HG03558 (cell line): ENCODE data around the gene LGR6.
"Not testable (repeated sequence)": the region's sequence is repeated elsewhere in the genome, so short reads cannot be mapped to it uniquely, and the experiment has no call there.

Experiments
- ATAC-seq: cut with Tn5 transposase; IDR thresholded peaks from one replicate; pipeline ENCODE4 v1.9.1; 2021; ENCODE audit warnings: moderate number of reproducible peaks; ENCODE audit not compliant: unreplicated experiment; ENCODE audit errors: extremely low read depth

Gene LGR6

DNA sequence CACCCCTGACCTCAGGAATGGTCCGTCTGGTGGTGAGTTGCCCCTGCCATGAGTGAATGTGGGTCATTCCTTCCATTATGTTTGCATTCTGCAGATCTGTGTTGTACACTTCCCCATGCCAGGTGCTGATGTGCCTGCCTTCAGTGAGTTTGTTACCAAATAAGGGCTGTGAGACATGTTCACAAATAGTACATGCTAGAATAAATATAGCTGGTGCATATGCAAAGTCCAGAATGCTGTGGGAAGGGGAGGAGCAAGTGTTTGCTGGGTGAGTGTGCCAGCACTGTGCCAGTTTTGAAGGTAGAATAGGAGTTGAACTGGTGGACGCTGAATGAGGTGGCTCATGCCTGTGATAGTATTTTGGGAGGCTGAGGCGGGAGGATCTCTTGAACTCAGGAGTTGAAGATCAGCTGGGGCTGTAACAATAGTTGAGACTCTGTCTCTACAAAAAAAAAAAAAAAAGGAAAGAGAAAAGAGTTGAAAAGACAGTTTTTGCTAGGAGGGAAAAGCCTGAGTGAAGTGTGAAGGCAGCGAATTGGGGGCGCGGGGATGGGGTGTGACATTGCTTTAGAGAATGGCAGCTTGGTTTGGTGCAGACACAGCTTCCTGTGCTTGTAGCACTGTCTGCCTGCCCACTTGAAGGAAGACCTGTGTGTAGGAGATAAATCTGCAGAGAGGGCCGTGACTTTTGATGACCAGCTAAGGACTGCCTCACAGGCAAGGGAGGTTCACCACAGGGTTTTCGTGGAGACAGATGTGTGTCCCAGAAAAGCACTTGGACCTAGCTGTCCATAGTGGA lies 61.1 kb downstream of the LGR6 start:
- no peak for ATAC-seq

DNA sequence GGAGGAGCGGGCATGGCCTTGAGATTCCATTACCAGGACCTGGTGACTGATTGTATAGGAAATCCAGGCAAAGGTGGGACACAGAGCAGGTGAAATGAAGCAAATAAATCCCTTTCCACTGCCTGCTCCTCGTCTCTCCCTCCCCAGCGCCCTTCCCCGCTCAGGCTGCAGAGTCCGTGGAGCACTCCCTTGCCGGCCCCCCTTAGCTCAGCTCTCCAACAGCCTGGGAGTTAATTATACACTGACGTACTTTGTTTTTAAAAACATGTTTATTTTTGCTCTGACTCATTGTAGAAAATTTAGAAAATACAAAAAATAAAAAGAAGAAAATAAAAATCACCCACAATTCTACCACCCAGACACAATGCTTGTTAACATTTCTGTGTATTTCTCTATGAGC lies 61.7 kb downstream of the LGR6 start:
- ATAC-seq, result no peak

DNA sequence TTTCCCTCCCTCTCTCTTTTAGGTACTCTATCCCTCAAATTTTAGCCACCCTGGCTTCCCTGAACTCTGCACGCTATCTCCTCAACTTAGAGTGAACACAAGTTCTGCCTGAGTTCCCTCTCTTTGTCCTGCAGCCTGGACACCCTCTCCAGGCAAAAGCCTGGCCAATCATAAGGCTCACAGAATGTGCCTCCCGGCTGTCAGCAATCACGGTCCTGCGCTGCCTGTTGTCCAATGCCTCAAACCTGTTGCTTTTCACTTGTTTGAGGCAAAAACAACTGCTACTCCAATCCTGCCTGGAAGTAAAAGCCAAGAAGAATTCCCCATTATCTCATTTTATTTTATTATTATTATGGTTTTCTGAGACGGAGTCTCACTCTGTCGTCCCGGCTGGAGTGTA lies 66.1 kb downstream of the LGR6 start:
- no peak for ATAC-seq

DNA sequence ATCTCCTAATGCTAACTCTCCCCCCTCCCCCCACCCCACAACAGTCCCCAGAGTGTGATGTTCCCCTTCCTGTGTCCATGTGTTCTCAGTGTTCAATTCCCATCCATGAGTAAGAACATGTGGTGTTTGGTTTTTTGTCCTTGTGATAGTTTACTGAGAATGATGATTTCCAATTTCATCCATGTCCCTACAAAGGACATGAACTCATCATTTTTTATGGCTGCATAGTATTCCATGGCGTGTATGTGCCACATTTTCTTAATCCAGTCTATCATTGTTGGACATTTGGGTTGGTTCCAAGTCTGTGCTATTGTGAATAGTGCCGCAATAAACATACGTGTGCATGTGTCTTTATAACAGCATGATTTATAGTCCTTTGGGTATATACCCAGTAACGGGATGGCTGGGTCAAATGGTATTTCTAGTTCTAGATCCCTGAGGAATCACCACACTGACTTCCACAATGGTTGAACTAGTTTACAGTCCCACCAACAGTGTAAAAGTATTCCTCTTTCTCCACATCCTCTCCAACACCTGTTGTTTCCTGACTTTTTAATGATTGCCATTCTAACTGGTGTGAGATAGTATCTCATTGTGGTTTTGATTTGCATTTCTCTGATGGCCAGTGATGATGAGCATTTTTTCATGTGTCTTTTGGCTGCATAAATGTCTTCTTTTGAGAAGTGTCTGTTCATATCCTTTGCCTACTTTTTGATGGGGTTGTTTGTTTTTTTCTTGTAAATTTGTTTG lies 67.8 kb downstream of the LGR6 start:
- not testable (repeated sequence) for ATAC-seq

DNA sequence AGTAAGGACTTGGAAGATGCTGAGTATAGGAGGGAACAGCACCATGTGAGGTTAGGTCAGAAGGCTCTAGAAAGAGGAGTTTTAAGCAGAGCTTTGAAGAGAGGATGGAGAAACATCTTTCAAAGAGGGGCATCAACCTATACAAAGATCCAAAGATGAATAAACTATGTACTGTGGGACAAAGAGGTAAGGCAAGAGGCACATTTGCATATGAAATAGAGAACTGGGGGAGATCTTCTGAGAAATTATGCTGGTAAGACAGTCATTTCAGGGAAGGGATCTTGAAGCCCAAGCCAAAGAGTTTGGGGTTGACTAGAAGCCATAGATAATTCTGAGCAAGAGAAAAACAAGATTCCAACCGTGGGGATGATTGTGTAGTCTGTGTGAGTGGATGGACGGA lies 70.0 kb downstream of the LGR6 start:
- no peak for ATAC-seq

DNA sequence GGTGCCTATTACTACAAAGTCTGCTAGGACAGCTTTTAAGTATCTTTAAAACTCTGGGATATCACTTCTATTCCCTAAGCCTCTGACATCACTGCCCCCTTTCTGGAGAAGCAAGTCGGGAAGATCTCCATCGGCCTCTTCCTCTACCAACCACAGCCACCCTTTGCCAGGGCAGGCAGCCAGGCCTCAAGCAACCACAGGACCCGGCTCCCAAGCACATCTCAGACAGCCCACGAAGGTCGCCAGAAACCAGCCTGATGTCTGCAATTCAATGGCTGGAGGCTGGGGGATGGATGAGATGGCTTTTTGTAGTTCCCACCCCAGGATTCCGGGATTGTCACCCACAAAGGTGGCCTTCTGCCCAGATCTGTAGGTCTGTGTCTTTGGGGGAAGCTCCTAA lies 70.7 kb downstream of the LGR6 start:
- no peak for ATAC-seq

DNA sequence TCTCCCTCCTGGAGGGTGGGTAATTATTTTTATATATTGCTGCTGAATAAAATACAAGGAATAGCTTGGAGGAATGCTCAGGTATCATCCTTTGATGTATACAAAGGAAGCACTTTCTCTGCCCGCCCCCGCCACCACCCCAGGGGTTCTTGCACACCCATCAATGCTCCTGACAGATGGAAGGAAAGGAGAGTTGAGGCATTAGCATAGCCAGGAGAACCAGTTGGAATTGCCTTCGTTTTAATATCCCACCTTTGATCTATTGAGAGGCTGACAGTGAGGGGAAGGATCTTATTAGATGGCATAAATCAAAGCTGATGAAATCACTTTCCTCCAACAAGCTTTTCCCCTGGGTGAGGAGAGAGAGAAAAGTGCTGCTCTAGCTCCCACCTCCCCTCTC lies 71.1 kb downstream of the LGR6 start:
- no peak for ATAC-seq

DNA sequence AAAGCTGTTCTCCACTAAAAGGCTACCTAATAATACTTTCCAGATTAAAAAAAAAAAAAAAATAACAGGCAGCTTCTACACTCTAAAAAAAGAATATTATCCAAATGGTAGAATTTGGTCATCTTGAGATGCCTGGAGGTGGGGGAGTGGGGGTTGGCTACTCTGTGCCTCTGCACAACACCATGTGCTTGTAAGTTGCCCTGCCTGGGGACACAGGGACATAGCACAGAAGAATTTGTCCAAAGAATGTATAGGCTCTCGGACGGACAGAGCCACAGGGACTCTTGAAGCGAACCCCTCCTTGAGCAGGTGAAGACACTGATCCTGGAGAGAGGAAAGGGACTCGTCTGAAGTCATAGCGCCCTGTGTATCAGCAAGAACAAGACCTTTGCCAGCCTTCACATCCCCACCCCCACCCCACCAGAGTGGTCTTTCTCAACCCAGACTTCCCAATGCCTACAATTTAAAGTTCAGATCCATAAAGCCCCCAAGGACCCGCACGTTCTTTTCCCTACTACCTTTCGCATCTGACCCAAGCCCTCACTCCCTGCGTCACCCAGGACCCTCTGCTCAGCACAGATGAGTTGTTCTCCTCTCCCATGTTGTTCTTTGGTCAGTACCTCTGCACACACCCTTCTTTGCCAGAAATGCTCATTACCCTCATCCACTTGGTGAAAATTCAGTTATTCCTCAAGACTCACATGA lies 72.6 kb downstream of the LGR6 start:
- ATAC-seq, result no peak

DNA sequence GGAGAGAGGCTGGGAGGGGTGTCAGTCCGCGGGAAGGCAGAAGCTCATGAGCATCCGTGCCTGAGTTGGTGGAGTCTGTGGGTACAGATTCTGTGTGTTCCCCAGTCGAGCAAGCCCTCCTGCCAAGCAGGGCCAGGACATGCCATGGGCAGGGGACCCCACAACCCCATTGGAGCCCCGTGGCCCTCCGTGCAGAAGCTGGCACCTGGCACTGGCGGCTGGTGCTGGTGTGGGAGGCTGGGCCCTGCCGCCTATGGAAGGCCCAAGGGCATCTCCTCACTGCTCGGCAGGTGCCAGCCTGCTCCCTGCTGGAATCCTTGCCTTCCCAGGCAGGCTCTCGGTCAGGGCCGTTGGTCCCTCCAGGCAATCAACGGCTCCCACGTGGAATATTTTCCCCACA lies 74.4 kb downstream of the LGR6 start:
- ATAC-seq, result no peak

DNA sequence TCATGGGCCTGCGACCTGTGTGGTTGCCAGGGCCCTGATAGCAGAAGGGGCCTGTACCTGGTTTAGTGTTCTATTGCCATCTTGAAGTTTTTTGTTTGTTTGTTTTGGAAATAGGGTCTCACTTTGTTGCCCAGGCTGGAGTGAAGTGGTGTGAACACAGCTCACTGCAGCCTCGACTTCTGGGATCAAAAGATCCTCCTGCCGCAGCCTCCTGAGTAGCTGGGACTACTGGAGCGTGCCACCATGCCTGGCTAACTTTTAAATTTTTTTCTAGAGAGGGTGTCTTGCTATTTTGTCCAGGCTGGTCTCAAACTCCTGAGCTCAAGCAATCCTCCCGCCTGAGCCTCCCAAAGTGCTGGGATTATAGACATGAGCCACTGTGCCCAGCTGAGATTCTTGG lies 75.2 kb downstream of the LGR6 start:
- no peak for ATAC-seq

DNA sequence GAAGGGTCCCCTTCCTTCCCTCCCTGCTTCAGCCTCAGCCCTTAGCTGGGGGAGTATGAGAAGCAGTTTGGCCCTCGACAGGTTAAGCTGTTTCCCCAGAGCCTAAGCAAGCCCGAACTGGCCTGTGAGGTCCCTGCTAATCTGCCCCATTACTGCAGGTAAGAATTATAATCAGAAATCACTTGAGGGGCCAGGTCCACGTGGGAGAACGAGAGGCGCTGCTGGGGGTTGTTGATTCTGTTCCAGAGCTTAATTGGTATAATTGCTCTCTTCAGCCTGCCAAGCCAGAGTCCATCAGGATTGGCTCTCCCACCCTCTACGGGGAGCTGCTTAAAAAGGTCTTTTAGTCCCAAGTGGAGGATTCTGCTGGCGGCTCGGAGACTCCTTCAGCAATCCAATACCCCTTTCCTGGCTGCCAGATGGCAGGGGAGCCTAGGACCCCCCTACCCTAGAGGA lies 77.3 kb downstream of the LGR6 start:
- no peak for ATAC-seq

DNA sequence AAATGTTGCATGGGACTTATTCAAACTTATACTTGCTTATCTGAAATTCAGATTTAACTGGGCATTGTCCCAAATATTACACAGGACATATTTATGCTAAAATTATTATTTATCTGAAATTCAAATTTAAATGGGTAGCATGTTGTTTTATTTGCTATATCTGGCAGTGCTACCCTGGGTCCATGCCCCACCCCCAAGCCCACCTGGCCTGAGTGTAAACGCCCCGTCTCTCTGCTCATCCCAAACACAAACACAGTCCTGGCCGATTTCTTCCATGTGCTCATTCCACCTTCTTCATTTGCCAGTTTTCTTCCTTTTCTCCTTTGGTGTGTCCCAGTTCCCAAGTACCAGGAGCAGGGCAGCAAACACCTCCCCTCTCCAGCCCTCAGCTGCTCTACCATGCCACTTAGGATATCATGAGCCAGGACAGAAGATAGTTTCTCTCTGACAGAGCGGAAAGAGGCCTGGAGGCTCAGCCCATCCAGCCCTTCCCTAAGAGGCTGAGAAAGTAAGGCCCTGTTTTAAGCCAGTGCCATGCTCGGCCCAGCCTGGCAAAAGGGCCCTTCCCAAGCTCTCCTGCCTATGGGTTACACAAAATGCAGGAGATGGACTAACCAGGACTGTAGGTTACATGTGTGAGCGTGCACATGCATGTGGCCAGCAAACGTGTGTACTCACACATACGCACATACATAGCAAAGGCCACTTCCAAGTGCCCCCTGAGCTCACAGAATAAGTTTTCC lies 78.7 kb downstream of the LGR6 start:
- ATAC-seq, result no peak

DNA sequence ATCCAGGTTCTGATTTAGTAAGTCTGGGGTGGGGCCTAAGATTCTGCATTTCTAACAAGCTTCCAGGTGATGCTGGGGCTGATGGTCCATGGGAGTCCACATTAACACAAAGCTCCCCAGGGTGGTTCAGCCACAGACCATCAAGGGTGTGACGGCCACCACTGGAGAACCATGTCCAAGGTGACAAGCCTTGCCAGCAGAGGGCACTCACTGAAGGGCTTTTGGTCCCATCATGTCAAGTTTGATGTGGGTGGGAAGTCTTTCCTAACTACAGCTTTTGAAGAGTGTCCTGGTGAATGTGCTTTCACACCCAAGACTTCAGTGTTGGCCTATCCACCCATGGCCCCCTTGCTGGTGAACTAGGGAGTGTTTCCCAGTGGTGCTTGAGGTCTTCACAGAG lies 81.0 kb downstream of the LGR6 start:
- ATAC-seq, result no peak

DNA sequence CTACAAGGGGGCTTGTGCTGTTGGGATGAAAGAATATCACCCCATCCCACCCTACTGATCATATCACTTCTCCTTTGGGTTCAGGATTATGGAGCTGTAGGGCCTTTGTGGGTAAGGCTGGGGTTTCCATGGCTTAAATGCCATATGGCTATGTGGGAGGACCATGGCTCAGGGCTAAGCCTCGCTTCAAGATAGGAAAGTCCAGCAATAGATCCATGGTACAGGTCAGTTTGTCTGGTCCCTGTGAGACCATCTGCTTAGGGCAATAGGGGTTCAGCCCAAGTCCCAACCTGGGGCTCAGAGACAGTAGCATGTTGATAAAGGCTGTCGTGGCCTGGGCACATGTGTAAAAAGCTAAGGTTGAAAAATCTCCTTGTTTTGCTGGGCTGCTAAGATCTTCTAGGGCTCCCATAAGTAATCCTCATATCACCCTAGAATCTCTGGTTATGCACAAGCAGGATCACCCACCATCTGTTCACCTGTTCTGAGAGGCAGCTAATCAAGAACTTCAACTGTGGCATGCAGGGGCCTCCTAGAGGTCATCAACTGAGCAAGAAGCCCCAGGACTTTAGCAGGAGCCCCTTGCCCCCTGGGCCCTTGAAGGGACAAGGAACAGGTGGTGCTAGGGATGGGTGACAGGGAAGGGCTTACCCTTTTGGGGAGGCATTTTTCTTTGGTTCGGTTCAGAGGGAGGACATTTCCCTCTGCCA lies 81.6 kb downstream of the LGR6 start:
- no peak for ATAC-seq

DNA sequence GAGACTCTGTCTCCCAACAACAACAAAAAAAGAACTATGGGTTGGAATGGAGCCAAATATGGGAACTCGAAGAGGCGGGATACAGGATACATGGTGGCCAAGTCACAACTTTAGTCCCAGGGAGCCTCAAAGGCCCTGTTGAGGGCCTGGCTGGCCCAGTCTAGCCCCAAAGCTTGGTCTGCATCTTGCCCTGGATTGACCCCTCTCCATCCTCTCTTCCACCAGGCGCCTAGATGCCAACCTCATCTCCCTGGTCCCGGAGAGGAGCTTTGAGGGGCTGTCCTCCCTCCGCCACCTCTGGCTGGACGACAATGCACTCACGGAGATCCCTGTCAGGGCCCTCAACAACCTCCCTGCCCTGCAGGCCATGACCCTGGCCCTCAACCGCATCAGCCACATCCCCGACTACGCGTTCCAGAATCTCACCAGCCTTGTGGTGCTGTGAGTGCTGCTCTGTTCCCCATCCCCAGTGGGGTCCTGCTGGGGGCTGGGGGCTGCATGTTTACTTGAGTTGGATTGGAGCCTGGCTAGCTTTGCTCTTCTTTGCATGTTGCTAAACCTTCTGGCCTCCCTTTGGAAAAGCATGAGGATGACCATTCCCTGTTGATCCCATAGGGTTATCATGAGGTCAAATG lies 82.6 kb downstream of the LGR6 start:
- ATAC-seq, result no peak

DNA sequence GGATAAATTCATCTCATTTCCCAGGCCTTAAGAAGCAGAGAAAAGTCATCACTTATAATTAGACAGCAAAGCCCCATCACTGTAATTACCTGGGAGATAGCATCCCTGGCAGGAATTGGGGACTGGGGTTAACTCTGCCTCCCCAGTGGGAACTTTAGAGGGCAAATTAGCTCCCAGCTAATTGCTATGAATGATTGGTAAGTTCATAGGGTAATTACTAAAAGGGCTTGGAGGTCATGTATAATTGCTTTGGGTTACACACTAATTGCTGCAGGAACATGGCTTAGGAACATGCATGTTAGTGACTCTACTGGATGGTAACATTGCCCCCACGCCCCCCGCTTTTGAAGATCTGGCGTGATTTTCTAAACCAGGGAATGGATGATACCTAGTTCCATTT lies 83.3 kb downstream of the LGR6 start:
- no peak for ATAC-seq

DNA sequence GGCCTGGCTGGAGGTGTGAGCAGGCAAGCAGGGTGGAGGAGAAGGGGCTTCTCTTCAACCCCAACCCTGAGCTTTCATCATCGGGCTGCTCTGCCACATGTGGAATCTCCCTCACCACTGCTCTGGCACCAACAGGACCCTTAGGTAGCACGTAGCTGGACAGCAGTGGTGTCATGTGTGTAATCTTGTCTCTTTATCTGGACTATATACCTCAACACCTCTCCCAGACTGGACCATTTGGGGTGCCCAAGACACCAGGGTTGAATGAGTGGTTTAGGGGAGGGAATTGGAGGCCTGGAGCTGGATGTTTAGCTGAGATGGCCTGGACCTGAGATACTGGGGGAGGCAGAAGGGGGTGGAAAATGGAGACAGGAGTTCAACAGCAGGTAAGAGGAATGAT lies 85.2 kb downstream of the LGR6 start:
- no peak for ATAC-seq

DNA sequence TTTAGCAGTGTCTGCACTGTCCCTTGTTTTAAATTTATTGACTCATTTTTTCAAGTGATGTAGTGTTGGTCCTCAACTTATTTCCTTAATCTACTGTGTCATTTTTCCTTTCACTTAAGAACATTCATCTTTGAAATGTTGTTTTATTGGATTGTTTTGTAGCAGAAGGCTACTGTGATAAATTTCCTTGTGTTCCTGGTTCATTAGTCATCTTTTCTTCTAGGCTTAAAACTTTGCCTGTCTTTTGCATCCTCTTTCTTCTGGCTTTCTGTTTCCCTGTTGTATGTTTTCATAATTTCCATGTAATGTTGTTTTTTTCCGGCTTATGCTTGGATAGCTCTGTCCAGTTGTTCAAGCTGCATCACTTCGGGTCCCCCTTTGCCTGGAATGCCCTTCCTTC lies 86.2 kb downstream of the LGR6 start:
- ATAC-seq, result no peak

DNA sequence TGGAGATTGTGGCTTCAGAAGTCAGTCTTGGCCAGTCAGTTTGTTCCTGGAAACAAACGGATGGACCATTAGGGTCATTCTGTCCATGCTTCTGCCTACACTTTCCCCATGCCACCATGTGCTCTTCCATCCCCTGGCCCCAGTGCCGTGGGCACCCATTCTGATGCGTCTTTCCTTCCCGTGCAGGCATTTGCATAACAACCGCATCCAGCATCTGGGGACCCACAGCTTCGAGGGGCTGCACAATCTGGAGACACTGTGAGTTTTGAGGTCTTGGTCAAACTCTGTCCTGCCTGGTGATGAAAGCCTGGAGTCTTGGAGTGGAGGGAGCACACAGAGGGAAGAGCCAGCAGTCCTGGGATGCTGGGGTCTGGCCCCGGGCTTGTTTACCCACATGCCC lies 87.0 kb downstream of the LGR6 start:
- ATAC-seq, result no peak
